HG03571 (cell line): Measurements from ENCODE around the gene PRTFDC1.
A peak's percentile ranks its signal among the peaks of the same experiment; 100 is the strongest.

Experiments
- ATAC-seq: cut with Tn5 transposase; IDR thresholded peaks from one replicate; pipeline ENCODE4 v1.9.1; 2021; ENCODE audit not compliant: unreplicated experiment

Gene PRTFDC1

GRCh38 chr10:24882047-24882698, 70.2 kb downstream of the PRTFDC1 start:
- peak; percentile 71 for ATAC-seq

DNA sequence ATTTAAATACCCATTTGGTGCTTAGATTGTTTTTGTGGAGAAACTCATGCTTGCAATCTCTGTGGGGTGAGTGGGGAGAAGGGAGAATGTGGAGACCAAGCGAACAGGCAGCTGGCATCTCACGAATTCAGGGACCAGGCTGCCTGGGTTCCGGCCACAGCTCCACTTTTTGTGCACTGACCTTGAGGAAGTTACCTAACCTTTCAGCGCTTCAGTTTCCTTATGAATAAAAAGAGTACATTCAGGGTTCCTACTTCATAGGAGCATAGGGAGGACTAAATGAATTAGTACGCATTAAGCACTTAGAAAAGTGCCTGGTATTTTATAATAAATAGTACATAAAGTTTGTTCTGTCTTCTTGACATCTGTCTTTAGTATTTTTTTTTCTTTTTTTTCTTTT, 72.5 kb downstream of the PRTFDC1 start:
- ATAC-seq, result no peak

DNA sequence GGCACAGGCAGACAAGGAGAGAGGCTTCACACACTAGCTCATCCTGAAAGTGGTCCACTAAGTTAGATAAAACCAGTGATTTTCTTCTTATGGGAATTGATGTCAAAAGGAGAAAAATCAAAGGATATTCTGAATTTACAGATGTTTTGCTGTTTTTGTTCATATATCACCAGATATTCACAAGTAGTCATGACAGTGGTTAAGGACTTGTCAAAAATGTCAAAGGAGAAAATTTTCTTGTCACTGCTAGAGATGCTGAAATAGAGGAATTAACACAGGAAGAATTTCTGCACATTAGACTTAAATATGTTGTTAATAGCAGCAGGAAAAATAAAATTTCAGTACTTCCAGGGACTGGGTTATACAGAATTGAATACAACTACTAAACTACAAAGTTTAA, 78.3 kb downstream of the PRTFDC1 start:
- no peak for ATAC-seq

DNA sequence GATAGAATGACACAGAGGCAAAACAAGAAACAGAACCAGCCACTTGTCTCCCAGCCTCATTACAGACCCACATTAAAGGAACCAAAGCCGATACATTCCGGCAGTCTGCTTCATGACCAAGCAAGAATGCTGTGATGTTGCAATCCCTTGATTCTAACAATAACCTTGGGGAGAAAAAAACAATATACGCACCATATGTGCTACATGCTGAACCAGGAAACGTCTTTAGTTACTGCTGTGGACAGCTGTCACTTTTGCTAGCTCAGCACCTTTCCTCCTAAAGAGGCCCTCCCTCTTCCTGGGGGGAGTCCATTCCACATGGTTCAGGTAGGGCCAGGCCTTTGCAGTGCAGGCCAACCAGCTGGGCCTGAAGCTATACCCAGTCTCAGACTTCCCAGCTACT, 79.1 kb downstream of the PRTFDC1 start:
- no peak for ATAC-seq

GRCh38 chr10:24872790-24873182, 79.6 kb downstream of the PRTFDC1 start:
- ATAC-seq, result no peak

GRCh38 chr10:24872049-24872789, 80.2 kb downstream of the PRTFDC1 start:
- ATAC-seq, result no peak

- ATAC-seq, result no peak
Measured at GRCh38 chr10:24871011-24871935, 81.1 kb downstream of the PRTFDC1 start.

GRCh38 chr10:24869354-24870015, 82.9 kb downstream of the PRTFDC1 start:
- ATAC-seq, result no peak

GRCh38 chr10:24866604-24867583, 85.5 kb downstream of the PRTFDC1 start:
- ATAC-seq, result no peak

GRCh38 chr10:24865783-24866182, 86.6 kb downstream of the PRTFDC1 start:
- no peak for ATAC-seq

- no peak for ATAC-seq
Measured at GRCh38 chr10:24862589-24862988, 89.8 kb downstream of the PRTFDC1 start.

DNA sequence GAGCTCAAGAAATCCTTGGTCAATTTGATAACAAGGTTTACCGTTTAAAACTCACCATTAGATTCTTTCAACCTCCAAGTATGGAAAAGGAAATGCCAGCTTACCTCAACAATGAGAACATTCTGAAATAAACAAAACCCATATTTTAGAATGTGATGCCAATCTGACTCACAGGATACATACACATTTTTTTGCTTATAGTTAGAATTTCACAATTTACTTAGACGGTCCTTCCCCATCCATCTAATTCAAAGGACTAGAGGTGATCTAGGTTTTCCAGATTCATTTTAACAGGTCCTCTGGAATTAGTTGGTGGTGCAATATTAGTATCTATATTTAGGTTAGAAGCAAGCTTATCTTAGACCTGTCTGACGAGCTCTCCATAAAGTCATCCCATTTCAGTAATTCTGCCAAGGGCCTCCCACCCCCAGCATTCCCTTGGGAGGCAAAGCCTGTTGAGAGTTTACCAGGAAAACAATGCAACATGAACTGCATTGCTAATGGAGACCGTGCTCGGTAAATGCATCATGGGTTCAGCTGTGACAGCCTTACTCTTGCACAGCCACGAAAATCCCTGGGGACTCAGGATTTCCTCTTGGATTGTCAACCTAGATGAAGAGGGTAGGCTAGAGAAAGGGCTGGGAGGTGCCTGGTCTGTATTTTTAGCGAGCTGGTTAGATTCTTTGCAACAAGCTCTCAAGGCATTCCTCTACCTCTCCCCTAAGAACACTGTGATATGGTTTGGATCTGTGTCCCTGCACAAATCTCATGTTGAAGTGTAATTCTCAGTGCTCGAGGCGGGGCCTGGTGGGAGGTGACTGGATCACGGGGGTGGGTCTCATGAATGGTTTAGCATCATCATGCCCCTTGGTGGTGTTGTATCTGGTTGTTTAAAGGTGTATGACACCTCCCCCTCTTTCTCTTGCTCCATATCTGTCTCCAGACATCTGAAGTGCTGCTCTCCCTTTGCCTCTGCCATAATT, 93.8 kb downstream of the PRTFDC1 start:
- ATAC-seq, result no peak

DNA sequence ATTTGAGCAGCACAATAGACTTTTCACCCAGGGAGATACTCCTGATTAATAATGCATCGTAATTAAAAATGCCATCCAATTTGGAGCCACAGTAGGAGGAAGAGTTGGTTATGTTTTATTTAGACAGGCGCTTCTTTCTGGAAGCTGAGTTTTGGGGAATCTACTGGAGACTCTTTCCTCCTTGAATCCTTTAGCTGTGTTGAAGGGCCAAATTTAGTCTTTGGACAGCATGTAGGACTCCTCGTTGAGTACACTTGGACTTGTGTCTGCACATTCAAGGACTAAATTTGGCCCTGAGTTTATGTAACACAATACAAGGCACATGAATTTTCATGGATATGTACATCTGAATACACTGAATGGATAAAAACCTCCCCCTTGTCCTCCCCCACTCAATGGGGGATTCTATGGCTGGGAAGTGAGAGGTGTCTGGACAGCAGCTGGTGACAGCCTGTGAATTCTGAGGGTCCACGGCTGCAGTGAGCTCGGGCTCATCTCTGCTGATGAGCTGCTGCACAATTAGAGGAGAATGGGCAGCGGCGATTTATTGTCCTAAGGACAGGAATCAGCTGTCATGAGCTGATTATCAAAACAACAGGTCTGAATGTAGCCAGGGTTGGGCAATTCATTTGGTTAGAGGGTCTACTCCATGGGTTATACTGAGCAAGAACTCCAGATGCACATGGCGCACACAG, 95.2 kb downstream of the PRTFDC1 start:
- no peak for ATAC-seq

DNA sequence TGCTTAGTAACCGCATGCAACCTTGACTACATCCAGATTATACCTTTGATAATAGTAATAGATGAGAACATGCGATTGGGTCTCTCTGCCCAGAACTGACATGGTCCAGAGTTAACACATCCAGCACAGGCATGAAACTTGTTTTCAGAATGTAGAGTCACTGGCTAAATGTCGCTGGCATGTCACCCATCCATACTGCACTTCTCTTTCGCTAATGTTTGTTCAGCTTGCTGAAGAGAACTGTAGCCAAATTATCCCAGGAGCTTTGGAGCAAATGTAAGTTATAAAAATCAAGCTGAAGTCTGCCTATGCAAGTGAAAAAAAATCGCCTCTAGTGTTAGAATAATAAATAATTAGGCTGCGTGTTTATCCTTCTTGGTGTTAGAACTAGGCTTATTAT, 98.2 kb downstream of the PRTFDC1 start:
- no peak for ATAC-seq

GRCh38 chr10:24853661-24854060, 98.7 kb downstream of the PRTFDC1 start:
- no peak for ATAC-seq

- no peak for ATAC-seq
Measured at GRCh38 chr10:24851629-24852028, 100.8 kb downstream of the PRTFDC1 start.

- no peak for ATAC-seq
Measured at GRCh38 chr10:24850727-24851296, 101.6 kb downstream of the PRTFDC1 start.
